ENCODE measurements around the gene ZNF593.

DNA sequence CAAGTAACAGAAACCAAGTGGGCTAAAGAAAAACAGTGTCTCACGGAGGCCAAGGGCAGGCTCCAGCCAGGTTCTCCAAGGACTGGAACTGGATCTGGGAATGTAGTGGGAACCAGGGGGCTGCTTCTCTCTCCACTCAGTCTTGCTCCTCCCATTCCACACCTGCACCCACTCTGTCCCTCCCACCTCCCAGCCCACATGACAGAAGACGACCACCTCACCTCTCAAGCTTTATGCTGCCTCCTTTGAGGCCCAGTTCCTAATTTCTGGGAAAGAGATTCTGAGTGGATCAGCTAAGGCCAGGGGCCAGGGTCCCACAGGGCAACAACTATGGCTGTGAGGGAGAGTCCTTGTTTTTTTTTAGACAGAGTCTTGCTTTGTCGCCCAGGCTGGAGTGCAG, 45.5 kb downstream of the ZNF593 start:
- TF ChIP-seq CTCF (conservative IDR thresholded peaks at IDR 0.05 in 1 of 2, IDR thresholded peaks at IDR 0.05 in 1 of 2; ENCODE audit: extremely low read depth in 1 of 2, insufficient read depth in 1 of 2, low read depth in 1 of 2, low read length in 2 of 2) (no peak), EZH2 (IDR thresholded peaks at IDR 0.05; ENCODE audit: borderline replicate concordance, low read length) (no peak)
